GM23338 (cell line): ENCODE data around the gene GPN3. TPM values are rescaled to one million over a fixed set of nuclear protein-coding genes. Genes with fewer than 3 reads are reported as not detected.

ENCODE experiments used
- ATAC-seq: fragments of 200-7000 bp; cut with Tn5 transposase; 3 replicates; pipeline ENCODE4 v1.9.1; 2020
- DNase-seq: peaks from one replicate; pipeline ENCODE4 v3.0.0-alpha.2; 2015; ENCODE audit warnings: low spot score
- H2AFZ ChIP-seq: fragments of 200-600 bp; sonication (generic); 2 replicates; pipeline ENCODE4 v1.8.0; 2016; ENCODE audit warnings: antibody characterized with exemption, mild to moderate bottlenecking, moderate library complexity
- H3F3A ChIP-seq: fragments of 200-600 bp; sonication (generic); replicated peaks from 2 replicates; pipeline ENCODE4 v1.8.0; 2017; ENCODE audit warnings: antibody characterized with exemption, mixed run types, low read depth
- H3K27ac ChIP-seq: fragments of 200-600 bp; sonication (generic); 2 replicates; pipeline ENCODE4 v1.6.1; 2016; ENCODE audit warnings: low read depth
- H3K27me3 ChIP-seq: fragments of 200-600 bp; sonication (generic); 2 replicates; pipeline ENCODE4 v1.8.0; 2016; ENCODE audit warnings: mild to moderate bottlenecking, mixed run types, moderate library complexity; ENCODE audit not compliant: insufficient read depth
- H3K36me3 ChIP-seq: fragments of 200-600 bp; sonication (generic); 2 replicates; pipeline ENCODE4 v1.8.0; 2016; ENCODE audit warnings: mild to moderate bottlenecking; ENCODE audit not compliant: insufficient read depth
- H3K4me1 ChIP-seq: fragments of 200-600 bp; sonication (generic); 2 replicates; pipeline ENCODE4 v1.8.0; 2016; ENCODE audit warnings: mild to moderate bottlenecking, moderate library complexity; ENCODE audit not compliant: insufficient read depth
- H3K4me2 ChIP-seq: fragments of 200-600 bp; sonication (generic); 2 replicates; pipeline ENCODE4 v1.7.1; 2017; ENCODE audit warnings: mixed run types
- H3K4me3 ChIP-seq: fragments of 200-600 bp; sonication (generic); 2 replicates; pipeline ENCODE4 v1.6.1; 2016; ENCODE audit warnings: mixed run types
- H3K79me2 ChIP-seq: fragments of 200-600 bp; sonication (generic); replicated peaks from 2 replicates; pipeline ENCODE4 v1.8.0; 2017; ENCODE audit warnings: mild to moderate bottlenecking; ENCODE audit not compliant: insufficient read depth
- H3K9me2 ChIP-seq: fragments of 200-600 bp; sonication (generic); 2 replicates; pipeline ENCODE4 v1.8.0; 2017; ENCODE audit not compliant: insufficient read depth
- H4K20me1 ChIP-seq: fragments of 200-600 bp; sonication (generic); replicated peaks from 2 replicates; pipeline ENCODE4 v1.8.0; 2017; ENCODE audit warnings: mild to moderate bottlenecking; ENCODE audit not compliant: insufficient read depth
- H3K27ac Mint-ChIP-seq: 2 replicates; pipeline ENCODE4 v1.8.0; 2020; ENCODE audit warnings: inconsistent platforms, mild to moderate bottlenecking, moderate library complexity, mixed read lengths
- H3K27me3 Mint-ChIP-seq: 3 replicates; pipeline ENCODE4 v1.8.0; 2022; ENCODE audit warnings: low read depth, mild to moderate bottlenecking, moderate library complexity, mixed read lengths, inconsistent platforms; ENCODE audit not compliant: insufficient read depth, poor library complexity
- H3K36me3 Mint-ChIP-seq: 3 replicates; pipeline ENCODE4 v1.8.0; 2021; ENCODE audit warnings: low read depth, mild to moderate bottlenecking, inconsistent platforms, moderate library complexity, mixed read lengths
- H3K4me1 Mint-ChIP-seq: 3 replicates; pipeline ENCODE4 v1.8.0; 2020; ENCODE audit warnings: mild to moderate bottlenecking, inconsistent platforms, mixed read lengths
- H3K4me3 Mint-ChIP-seq: 3 replicates; pipeline ENCODE4 v1.8.0; 2021; ENCODE audit warnings: moderate library complexity, mild to moderate bottlenecking, inconsistent platforms, mixed read lengths
- H3K9me3 Mint-ChIP-seq: 3 replicates; pipeline ENCODE4 v1.8.0; 2020; ENCODE audit warnings: moderate library complexity, mild to moderate bottlenecking, inconsistent platforms, mixed read lengths
- CREB1 ChIP-seq: fragments of 250-450 bp; sonication (Bioruptor Pico); IDR thresholded peaks from 2 replicates; pipeline ENCODE4 v1.5.0; 2020; ENCODE audit warnings: low read depth, mild to moderate bottlenecking, moderate library complexity
- EZH2 ChIP-seq: fragments of 200-600 bp; sonication (generic); IDR thresholded peaks from one replicate; pipeline ENCODE4 v1.8.0; 2017; ENCODE audit warnings: antibody characterized with exemption, mild to moderate bottlenecking, low read depth; ENCODE audit not compliant: unreplicated experiment
- EZH2phosphoT487 ChIP-seq: fragments of 200-600 bp; sonication (generic); IDR thresholded peaks from one replicate; pipeline ENCODE4 v1.8.1; 2018; ENCODE audit warnings: antibody characterized with exemption; ENCODE audit not compliant: unreplicated experiment
- JUNB ChIP-seq: IDR thresholded peaks from one replicate; pipeline ENCODE4 v1.6.1; 2016; ENCODE audit warnings: antibody characterized with exemption; ENCODE audit not compliant: unreplicated experiment
- NANOG ChIP-seq: IDR thresholded peaks from 2 replicates; pipeline ENCODE4 v1.6.1; 2016; ENCODE audit warnings: antibody characterized with exemption, borderline replicate concordance
- POLR2AphosphoS5 ChIP-seq: IDR thresholded peaks from 2 replicates; pipeline ENCODE4 v1.6.1; 2016; ENCODE audit warnings: antibody characterized with exemption, low read depth
- STAT1 ChIP-seq: IDR thresholded peaks from one replicate; pipeline ENCODE4 v1.6.1; 2016; ENCODE audit warnings: antibody characterized with exemption; ENCODE audit not compliant: unreplicated experiment
- ZNF331 ChIP-seq: fragments of 250-450 bp; sonication (Bioruptor Pico); IDR thresholded peaks from 2 replicates; pipeline ENCODE4 v1.5.0; 2020; ENCODE audit warnings: low read depth, mild to moderate bottlenecking, moderate library complexity
- polyA plus RNA-seq: library from polyadenylated mRNA; unstranded; fragments of >200 nt; fragmentation: Nextera tagmentation; extraction: Ambion mirVana; gene quantifications from 2 replicates; pipeline ENCODE4 v1.2.1, GENCODE V29; 2016
- total RNA-seq: library from RNA; depleted of rRNA; stranded (reverse); fragments of >200 nt; shearing (Covaris generic); gene quantifications from 2 replicates; pipeline ENCODE4 v1.2.3, GENCODE V29; 2014
- TF ChIP-seq, protein P1 (sequence below): IDR thresholded peaks from one replicate; pipeline ENCODE4 v1.6.1; 2018; ENCODE audit warnings: antibody characterized with exemption; ENCODE audit not compliant: unreplicated experiment
- TF ChIP-seq, protein P2 (sequence below): IDR thresholded peaks from 2 replicates; pipeline ENCODE4 v1.6.1; 2016; ENCODE audit warnings: antibody characterized with exemption
- TF ChIP-seq, protein P3 (sequence below): fragments of 250-450 bp; sonication (Bioruptor Pico); IDR thresholded peaks from 2 replicates; pipeline ENCODE4 v1.5.0; 2020; ENCODE audit warnings: mild to moderate bottlenecking, moderate library complexity

Gene GPN3
- total and polyA plus RNA-seq, 2 experiments from 2014 or later = 45.0 to 108 TPM

GRCh38 chr12:110444455-110444854 lies 23.6 kb downstream of the GPN3 start:
- H3K4me1 ChIP-seq = no peaks in the 10 kb centered on the region
- TF ChIP-seq ZNF331 (CRISPR knock-in tag) (no peak), EZH2phosphoT487 (no peak), EZH2 (no peak), POLR2AphosphoS5 (no peak), CREB1 (CRISPR knock-in tag) (no peak)
- TF ChIP-seq, protein P1, sequence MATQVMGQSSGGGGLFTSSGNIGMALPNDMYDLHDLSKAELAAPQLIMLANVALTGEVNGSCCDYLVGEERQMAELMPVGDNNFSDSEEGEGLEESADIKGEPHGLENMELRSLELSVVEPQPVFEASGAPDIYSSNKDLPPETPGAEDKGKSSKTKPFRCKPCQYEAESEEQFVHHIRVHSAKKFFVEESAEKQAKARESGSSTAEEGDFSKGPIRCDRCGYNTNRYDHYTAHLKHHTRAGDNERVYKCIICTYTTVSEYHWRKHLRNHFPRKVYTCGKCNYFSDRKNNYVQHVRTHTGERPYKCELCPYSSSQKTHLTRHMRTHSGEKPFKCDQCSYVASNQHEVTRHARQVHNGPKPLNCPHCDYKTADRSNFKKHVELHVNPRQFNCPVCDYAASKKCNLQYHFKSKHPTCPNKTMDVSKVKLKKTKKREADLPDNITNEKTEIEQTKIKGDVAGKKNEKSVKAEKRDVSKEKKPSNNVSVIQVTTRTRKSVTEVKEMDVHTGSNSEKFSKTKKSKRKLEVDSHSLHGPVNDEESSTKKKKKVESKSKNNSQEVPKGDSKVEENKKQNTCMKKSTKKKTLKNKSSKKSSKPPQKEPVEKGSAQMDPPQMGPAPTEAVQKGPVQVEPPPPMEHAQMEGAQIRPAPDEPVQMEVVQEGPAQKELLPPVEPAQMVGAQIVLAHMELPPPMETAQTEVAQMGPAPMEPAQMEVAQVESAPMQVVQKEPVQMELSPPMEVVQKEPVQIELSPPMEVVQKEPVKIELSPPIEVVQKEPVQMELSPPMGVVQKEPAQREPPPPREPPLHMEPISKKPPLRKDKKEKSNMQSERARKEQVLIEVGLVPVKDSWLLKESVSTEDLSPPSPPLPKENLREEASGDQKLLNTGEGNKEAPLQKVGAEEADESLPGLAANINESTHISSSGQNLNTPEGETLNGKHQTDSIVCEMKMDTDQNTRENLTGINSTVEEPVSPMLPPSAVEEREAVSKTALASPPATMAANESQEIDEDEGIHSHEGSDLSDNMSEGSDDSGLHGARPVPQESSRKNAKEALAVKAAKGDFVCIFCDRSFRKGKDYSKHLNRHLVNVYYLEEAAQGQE = no peak
- TF ChIP-seq, protein P2, sequence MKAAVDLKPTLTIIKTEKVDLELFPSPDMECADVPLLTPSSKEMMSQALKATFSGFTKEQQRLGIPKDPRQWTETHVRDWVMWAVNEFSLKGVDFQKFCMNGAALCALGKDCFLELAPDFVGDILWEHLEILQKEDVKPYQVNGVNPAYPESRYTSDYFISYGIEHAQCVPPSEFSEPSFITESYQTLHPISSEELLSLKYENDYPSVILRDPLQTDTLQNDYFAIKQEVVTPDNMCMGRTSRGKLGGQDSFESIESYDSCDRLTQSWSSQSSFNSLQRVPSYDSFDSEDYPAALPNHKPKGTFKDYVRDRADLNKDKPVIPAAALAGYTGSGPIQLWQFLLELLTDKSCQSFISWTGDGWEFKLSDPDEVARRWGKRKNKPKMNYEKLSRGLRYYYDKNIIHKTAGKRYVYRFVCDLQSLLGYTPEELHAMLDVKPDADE = no peak
- H3K9me3 Mint-ChIP-seq = no peaks in the 10 kb centered on the region
- no peak overlapping the region for H3K4me2 ChIP-seq
- H3K27ac ChIP-seq = no peak overlapping the region
- peaks cover 13% of the 10 kb centered on the region; the same call in 1 of the 2 replicates for H4K20me1 ChIP-seq
- H3K27ac Mint-ChIP-seq = no peak overlapping the region
- H3K4me3 Mint-ChIP-seq = no peak overlapping the region
- H3K27me3 Mint-ChIP-seq = peaks cover 2% of the 10 kb centered on the region
- no peak overlapping the region for H3K4me3 ChIP-seq
- DNase-seq (no peak), ATAC-seq (no peak)
- H3K4me1 Mint-ChIP-seq = peaks cover 2% of the 10 kb centered on the region; the same call in 1 of the 3 replicates
- no peak overlapping the region for H2AFZ ChIP-seq
- H3K36me3 ChIP-seq = peaks cover 27% of the 10 kb centered on the region
- peaks cover 28% of the 10 kb centered on the region for H3K36me3 Mint-ChIP-seq
- no peaks in the 10 kb centered on the region for H3K27me3 ChIP-seq
- H3F3A ChIP-seq = no peaks in the 10 kb centered on the region; the same call in 1 of the 2 replicates
- no peaks in the 10 kb centered on the region for H3K9me2 ChIP-seq
- H3K79me2 ChIP-seq = peaks cover 29% of the 10 kb centered on the region

DNA sequence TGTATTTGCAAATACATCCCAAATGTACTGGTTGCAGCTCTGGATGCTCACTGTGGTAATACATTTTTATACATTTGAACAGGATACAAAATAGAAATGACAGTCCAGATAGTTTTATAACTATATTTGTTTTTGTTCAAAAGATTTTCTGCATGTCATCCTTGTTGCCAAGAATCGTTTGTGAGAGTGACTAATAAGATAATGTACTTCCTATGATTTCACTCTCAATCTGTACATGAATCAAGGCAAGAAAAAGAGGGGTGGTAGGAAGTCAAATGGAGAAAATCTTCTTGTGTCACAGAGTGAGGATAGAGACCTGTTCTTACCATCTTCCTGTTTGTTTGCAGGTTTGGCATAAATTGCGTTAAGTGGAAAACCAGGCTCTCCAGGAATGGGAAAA lies 31.8 kb downstream of the GPN3 start:
- H3K4me2 ChIP-seq = no peak overlapping the region
- Mint-ChIP-seq H3K4me3 (no peak overlapping the region), H3K9me3 (no peaks in the 10 kb centered on the region), H3K27ac (no peak overlapping the region), H3K27me3 (peaks cover 8% of the 10 kb centered on the region), H3K36me3 (peaks cover 55% of the 10 kb centered on the region), H3K4me1 (no peaks in the 10 kb centered on the region)
- no peak overlapping the region for H3K27ac ChIP-seq
- no peak overlapping the region for H3K4me3 ChIP-seq
- H3K79me2 ChIP-seq = no peaks in the 10 kb centered on the region
- no peak for ATAC-seq
- H3K36me3 ChIP-seq = peaks cover 31% of the 10 kb centered on the region
- H3F3A ChIP-seq = peaks cover 14% of the 10 kb centered on the region; the same call in 1 of the 2 replicates
- DNase-seq = no peak
- H3K9me2 ChIP-seq = no peaks in the 10 kb centered on the region
- no peaks in the 10 kb centered on the region for H3K27me3 ChIP-seq
- H2AFZ ChIP-seq = no peak overlapping the region
- H3K4me1 ChIP-seq = no peaks in the 10 kb centered on the region
- H4K20me1 ChIP-seq = no peaks in the 10 kb centered on the region
- TF ChIP-seq JUNB (no peak), EZH2phosphoT487 (no peak), NANOG (no peak), STAT1 (no peak)
- TF ChIP-seq, protein P3, sequence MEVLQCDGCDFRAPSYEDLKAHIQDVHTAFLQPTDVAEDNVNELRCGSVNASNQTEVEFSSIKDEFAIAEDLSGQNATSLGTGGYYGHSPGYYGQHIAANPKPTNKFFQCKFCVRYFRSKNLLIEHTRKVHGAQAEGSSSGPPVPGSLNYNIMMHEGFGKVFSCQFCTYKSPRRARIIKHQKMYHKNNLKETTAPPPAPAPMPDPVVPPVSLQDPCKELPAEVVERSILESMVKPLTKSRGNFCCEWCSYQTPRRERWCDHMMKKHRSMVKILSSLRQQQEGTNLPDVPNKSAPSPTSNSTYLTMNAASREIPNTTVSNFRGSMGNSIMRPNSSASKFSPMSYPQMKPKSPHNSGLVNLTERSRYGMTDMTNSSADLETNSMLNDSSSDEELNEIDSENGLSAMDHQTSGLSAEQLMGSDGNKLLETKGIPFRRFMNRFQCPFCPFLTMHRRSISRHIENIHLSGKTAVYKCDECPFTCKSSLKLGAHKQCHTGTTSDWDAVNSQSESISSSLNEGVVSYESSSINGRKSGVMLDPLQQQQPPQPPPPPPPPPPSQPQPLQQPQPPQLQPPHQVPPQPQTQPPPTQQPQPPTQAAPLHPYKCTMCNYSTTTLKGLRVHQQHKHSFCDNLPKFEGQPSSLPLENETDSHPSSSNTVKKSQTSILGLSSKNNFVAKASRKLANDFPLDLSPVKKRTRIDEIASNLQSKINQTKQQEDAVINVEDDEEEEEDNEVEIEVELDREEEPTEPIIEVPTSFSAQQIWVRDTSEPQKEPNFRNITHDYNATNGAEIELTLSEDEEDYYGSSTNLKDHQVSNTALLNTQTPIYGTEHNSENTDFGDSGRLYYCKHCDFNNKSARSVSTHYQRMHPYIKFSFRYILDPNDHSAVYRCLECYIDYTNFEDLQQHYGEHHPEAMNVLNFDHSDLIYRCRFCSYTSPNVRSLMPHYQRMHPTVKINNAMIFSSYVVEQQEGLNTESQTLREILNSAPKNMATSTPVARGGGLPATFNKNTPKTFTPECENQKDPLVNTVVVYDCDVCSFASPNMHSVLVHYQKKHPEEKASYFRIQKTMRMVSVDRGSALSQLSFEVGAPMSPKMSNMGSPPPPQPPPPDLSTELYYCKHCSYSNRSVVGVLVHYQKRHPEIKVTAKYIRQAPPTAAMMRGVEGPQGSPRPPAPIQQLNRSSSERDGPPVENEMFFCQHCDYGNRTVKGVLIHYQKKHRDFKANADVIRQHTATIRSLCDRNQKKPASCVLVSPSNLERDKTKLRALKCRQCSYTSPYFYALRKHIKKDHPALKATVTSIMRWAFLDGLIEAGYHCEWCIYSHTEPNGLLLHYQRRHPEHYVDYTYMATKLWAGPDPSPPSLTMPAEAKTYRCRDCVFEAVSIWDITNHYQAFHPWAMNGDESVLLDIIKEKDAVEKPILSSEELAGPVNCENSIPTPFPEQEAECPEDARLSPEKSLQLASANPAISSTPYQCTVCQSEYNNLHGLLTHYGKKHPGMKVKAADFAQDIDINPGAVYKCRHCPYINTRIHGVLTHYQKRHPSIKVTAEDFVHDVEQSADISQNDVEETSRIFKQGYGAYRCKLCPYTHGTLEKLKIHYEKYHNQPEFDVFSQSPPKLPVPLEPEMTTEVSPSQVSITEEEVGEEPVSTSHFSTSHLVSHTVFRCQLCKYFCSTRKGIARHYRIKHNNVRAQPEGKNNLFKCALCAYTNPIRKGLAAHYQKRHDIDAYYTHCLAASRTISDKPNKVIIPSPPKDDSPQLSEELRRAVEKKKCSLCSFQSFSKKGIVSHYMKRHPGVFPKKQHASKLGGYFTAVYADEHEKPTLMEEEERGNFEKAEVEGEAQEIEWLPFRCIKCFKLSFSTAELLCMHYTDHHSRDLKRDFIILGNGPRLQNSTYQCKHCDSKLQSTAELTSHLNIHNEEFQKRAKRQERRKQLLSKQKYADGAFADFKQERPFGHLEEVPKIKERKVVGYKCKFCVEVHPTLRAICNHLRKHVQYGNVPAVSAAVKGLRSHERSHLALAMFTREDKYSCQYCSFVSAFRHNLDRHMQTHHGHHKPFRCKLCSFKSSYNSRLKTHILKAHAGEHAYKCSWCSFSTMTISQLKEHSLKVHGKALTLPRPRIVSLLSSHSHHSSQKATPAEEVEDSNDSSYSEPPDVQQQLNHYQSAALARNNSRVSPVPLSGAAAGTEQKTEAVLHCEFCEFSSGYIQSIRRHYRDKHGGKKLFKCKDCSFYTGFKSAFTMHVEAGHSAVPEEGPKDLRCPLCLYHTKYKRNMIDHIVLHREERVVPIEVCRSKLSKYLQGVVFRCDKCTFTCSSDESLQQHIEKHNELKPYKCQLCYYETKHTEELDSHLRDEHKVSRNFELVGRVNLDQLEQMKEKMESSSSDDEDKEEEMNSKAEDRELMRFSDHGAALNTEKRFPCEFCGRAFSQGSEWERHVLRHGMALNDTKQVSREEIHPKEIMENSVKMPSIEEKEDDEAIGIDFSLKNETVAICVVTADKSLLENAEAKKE (CRISPR knock-in tag) = no peak
- TF ChIP-seq, protein P2 = no peak
